Smooth muscle cell (in vitro differentiated cells): ENCODE measurements around the gene HADHA. TPM values are rescaled to one million over a fixed set of nuclear protein-coding genes. Genes with fewer than 3 reads are reported as not detected.
"Not testable (repeated sequence)": the region's sequence is repeated elsewhere in the genome, so short reads cannot be mapped to it uniquely, and the experiment has no call there.

ENCODE experiments used
- DNase-seq: peaks from one replicate; lab custom pipeline; 2025; ENCODE audit not compliant: unreplicated experiment; lab: John Stamatoyannopoulos, UW
- H2AFZ ChIP-seq: fragments of 200-600 bp; sonication (generic); 2 replicates; pipeline ENCODE4 v1.6.0; 2016; ENCODE audit warnings: antibody characterized with exemption, low read depth, mild to moderate bottlenecking
- H3F3A ChIP-seq: fragments of 200-600 bp; sonication (generic); 2 replicates; pipeline ENCODE4 v1.6.0; 2017; ENCODE audit warnings: antibody characterized with exemption, low read depth
- H3K27ac ChIP-seq: fragments of 200-600 bp; sonication (generic); 2 replicates; pipeline ENCODE4 v1.5.1; 2016; ENCODE audit warnings: low read depth, mild to moderate bottlenecking
- H3K27me3 ChIP-seq: fragments of 200-600 bp; sonication (generic); 2 replicates; pipeline ENCODE4 v1.6.1; 2016; ENCODE audit warnings: low read depth, mild to moderate bottlenecking
- H3K36me3 ChIP-seq: fragments of 200-600 bp; sonication (generic); 2 replicates; pipeline ENCODE4 v1.5.1; 2016; ENCODE audit warnings: low read depth
- H3K4me1 ChIP-seq: fragments of 200-600 bp; sonication (generic); 2 replicates; pipeline ENCODE4 v1.5.1; 2016; ENCODE audit warnings: low read depth
- H3K4me2 ChIP-seq: fragments of 200-600 bp; sonication (generic); 2 replicates; pipeline ENCODE4 v1.6.0; 2016; ENCODE audit warnings: mild to moderate bottlenecking
- H3K4me3 ChIP-seq: fragments of 200-600 bp; sonication (generic); 2 replicates; pipeline ENCODE4 v1.5.1; 2016; ENCODE audit warnings: mild to moderate bottlenecking
- H3K79me2 ChIP-seq: fragments of 200-600 bp; sonication (generic); 2 replicates; pipeline ENCODE4 v1.6.0; 2016; ENCODE audit warnings: low read depth, mild to moderate bottlenecking
- H3K9ac ChIP-seq: fragments of 200-600 bp; sonication (generic); 2 replicates; pipeline ENCODE4 v1.6.0; 2016; ENCODE audit warnings: low read depth
- H3K9me3 ChIP-seq: fragments of 200-600 bp; sonication (generic); replicated peaks from 2 replicates; pipeline ENCODE4 v1.5.1; 2016; ENCODE audit warnings: low read depth
- H4K20me1 ChIP-seq: fragments of 200-600 bp; sonication (generic); 2 replicates; pipeline ENCODE4 v1.6.0; 2016; ENCODE audit warnings: low read depth
- WGBS: methylation state at CpG from one replicate; pipeline ENCODE4 v1.1.7; 2016; ENCODE audit warnings: low lambda C conversion rate; 5-methylcytosine and 5-hydroxymethylcytosine counted together
- polyA plus RNA-seq: library from polyadenylated mRNA; unstranded; fragments of >200 nt; fragmentation: Nextera tagmentation; extraction: Ambion mirVana; gene quantifications from 2 replicates; pipeline ENCODE4 v1.2.1, GENCODE V29; 2016
- total RNA-seq: library from RNA; depleted of rRNA; stranded (reverse); fragments of >200 nt; gene quantifications from 2 replicates; pipeline ENCODE4 v1.2.3, GENCODE V29; 2014
- TF ChIP-seq, protein P1 (sequence below): fragments of 200-600 bp; sonication (generic); IDR thresholded peaks from 2 replicates; pipeline ENCODE4 v1.5.1; 2017; ENCODE audit warnings: borderline replicate concordance, mild to moderate bottlenecking, antibody characterized with exemption; ENCODE audit not compliant: insufficient read depth, poor library complexity, severe bottlenecking

Gene HADHA
- total and polyA plus RNA-seq, 2 experiments from 2014 or later = 96.9 to 111 TPM

DNA sequence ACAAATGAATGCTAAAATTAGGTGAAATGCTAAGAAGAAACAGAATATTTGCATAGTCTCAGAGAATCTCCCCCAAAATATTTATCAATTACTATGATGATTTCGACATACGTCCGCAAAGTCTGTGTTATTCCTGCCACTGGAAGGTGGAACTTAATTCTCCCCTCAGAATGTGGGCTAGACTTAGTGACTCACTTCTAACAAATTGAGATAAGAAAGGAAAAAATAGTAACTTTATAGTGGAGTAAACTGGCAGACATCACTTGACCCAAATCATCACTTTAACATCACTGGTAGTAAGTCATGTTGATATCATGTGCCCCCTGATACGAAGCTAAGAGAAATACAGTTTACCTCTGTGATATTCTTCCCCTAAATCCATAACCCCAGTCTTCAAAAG, 23.8 kb upstream of the HADHA start:
- no peaks in the 10 kb centered on the region for H3K79me2 ChIP-seq
- no peak overlapping the region for H3K9ac ChIP-seq
- TF ChIP-seq, protein P1, sequence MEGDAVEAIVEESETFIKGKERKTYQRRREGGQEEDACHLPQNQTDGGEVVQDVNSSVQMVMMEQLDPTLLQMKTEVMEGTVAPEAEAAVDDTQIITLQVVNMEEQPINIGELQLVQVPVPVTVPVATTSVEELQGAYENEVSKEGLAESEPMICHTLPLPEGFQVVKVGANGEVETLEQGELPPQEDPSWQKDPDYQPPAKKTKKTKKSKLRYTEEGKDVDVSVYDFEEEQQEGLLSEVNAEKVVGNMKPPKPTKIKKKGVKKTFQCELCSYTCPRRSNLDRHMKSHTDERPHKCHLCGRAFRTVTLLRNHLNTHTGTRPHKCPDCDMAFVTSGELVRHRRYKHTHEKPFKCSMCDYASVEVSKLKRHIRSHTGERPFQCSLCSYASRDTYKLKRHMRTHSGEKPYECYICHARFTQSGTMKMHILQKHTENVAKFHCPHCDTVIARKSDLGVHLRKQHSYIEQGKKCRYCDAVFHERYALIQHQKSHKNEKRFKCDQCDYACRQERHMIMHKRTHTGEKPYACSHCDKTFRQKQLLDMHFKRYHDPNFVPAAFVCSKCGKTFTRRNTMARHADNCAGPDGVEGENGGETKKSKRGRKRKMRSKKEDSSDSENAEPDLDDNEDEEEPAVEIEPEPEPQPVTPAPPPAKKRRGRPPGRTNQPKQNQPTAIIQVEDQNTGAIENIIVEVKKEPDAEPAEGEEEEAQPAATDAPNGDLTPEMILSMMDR = no peak
- no peak overlapping the region for H3K4me3 ChIP-seq
- H3K9me3 ChIP-seq = no peaks in the 10 kb centered on the region
- no peak overlapping the region for H3K4me2 ChIP-seq
- DNase-seq = no peak
- H2AFZ ChIP-seq = no peak overlapping the region
- no peaks in the 10 kb centered on the region for H3K36me3 ChIP-seq
- no peaks in the 10 kb centered on the region for H3K27me3 ChIP-seq
- no peaks in the 10 kb centered on the region for H3F3A ChIP-seq
- H3K4me1 ChIP-seq = no peaks in the 10 kb centered on the region
- peak overlapping the region; percentile 49 for H3K27ac ChIP-seq
- peaks cover 13% of the 10 kb centered on the region for H4K20me1 ChIP-seq
- WGBS = 55% methylated on average over 4 of the region's 4 CpGs

DNA sequence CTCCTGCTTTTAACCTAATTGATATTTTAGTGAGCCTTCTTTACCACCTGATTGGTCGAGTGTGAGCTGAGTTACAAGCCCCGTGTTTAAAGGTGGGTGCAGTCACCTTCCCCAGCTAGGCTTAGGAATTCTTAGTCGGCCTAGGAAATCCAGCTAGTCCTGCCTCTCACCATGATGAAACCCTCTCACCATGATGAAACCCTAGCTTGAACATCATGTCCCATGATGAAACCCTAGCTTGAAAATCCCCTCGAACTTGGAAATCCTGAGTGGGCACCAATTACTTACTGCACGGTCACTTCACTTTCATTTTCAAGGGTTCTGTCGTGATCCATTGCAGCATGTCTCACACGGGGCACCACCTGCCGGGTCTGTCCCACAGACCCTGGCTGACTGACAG, 14.4 kb upstream of the HADHA start:
- not testable (repeated sequence) for H3F3A ChIP-seq, H3K27me3 ChIP-seq, H3K9ac ChIP-seq, H3K4me1 ChIP-seq, H3K27ac ChIP-seq, H3K4me3 ChIP-seq, DNase-seq, H2AFZ ChIP-seq, H3K4me2 ChIP-seq, H3K36me3 ChIP-seq, H3K79me2 ChIP-seq, H3K9me3 ChIP-seq
- WGBS = over 99% methylated on average over 8 of the region's 8 CpGs
- H4K20me1 ChIP-seq = peaks cover 23% of the 10 kb centered on the region

DNA sequence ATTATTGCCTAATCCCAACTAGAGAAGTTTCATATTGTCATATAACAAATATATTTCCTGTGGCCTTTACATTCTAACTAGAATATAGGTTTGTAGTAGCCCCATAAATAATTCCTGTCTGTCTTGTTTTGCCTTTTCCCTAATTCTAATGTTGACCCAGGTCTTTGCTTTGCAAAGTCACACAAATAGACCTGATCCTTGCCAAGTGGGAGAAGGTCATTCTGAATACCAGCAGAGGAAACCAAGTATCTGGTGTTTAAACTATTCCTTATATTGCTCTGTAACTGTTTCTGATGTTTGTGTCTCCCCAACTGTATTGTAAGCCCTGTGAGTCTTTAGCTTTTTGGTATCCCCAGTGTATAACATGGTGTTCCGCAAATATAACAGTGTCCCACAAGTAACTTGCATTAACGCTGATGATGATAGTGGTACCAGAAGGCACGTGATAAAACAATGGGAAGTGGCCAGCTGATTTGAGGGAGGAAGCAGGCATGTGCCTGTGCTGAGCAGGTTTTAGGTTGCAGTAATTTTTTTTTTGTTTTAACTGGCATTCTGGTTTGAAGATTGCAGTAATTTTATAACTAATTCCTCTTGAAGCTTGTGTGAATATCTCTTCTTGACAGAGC, 11.4 kb upstream of the HADHA start:
- H3K9me3 ChIP-seq = no peaks in the 10 kb centered on the region
- H4K20me1 ChIP-seq = peaks cover 51% of the 10 kb centered on the region
- H3K27ac ChIP-seq = no peak overlapping the region
- H3K4me3 ChIP-seq = no peak overlapping the region
- no peak overlapping the region for H3K9ac ChIP-seq
- TF ChIP-seq, protein P1 = no peak
- H3K27me3 ChIP-seq = no peaks in the 10 kb centered on the region
- no peaks in the 10 kb centered on the region for H3K4me1 ChIP-seq
- H2AFZ ChIP-seq = no peak overlapping the region
- no peak for DNase-seq
- H3K79me2 ChIP-seq = peaks cover 34% of the 10 kb centered on the region
- WGBS = 94% methylated on average over 3 of the region's 3 CpGs
- H3F3A ChIP-seq = no peaks in the 10 kb centered on the region
- no peak overlapping the region for H3K4me2 ChIP-seq
- H3K36me3 ChIP-seq = no peaks in the 10 kb centered on the region

DNA sequence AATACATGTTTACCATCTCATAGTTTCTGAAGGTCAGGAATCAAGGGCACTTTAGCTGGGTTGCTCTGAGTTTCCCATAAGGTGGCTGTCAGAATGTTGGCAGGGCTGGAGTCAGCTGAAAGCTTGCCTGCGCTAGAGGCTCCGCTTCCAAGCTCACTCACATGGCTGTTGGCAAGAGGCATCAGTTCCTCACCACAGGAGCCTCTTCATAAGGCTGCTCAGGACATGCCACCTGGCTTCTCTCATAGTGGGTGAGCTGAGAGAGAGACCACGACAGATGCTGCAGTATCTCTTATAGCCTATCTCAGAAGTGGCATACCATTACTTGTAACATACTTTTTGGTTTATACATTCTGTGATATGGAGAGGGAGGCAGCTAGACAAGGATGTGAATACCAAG, 7.5 kb upstream of the HADHA start:
- H3K36me3 ChIP-seq = no peaks in the 10 kb centered on the region

More for the DNA sequence above, 7.5 kb upstream of the HADHA start:
- H3K9me3 ChIP-seq = no peaks in the 10 kb centered on the region
- no peaks in the 10 kb centered on the region for H3K4me1 ChIP-seq
- no peak overlapping the region for H3K4me3 ChIP-seq
- H3K9ac ChIP-seq = no peak overlapping the region
- TF ChIP-seq, protein P1 = no peak
- H2AFZ ChIP-seq = no peak overlapping the region
- no peaks in the 10 kb centered on the region for H3F3A ChIP-seq
- 91% methylated on average over 3 of the region's 3 CpGs for whole genome bisulfite sequencing
- peaks cover 90% of the 10 kb centered on the region for H4K20me1 ChIP-seq
- DNase-seq = no peak
- H3K4me2 ChIP-seq = no peak overlapping the region
- H3K27me3 ChIP-seq = no peaks in the 10 kb centered on the region
- H3K27ac ChIP-seq = no peak overlapping the region
- H3K79me2 ChIP-seq = peaks cover 74% of the 10 kb centered on the region
